H7 (cell line): ENCODE measurements around the gene KDSR. TPM values are rescaled to one million over a fixed set of nuclear protein-coding genes. Genes with fewer than 3 reads are reported as not detected.

ENCODE experiments used
- DNase-seq: peaks from one replicate; pipeline ENCODE4 v3.0.0; 2012
- H3K27me3 ChIP-seq: 2 replicates; pipeline ENCODE4 v1.6.0; 2011; ENCODE audit warnings: mild to moderate bottlenecking, low read length; ENCODE audit not compliant: control insufficient read depth, insufficient read depth
- H3K36me3 ChIP-seq: replicated peaks from 2 replicates; pipeline ENCODE4 v1.5.1; 2011; ENCODE audit warnings: low read length; ENCODE audit not compliant: control insufficient read depth, insufficient read depth
- H3K4me3 ChIP-seq: 2 replicates; pipeline ENCODE4 v1.5.1; 2011; ENCODE audit warnings: low read depth, mild to moderate bottlenecking, control low read depth, low read length, moderate library complexity; ENCODE audit not compliant: insufficient read depth
- total RNA-seq: library from RNA; depleted of rRNA; stranded (reverse); fragments of >200 nt; shearing (Covaris generic); gene quantifications from 2 replicates; pipeline ENCODE4 v1.2.3, GENCODE V29; 2014

KDSR gene
- total RNA-seq, 1 experiment from 2014 or later: 23.9 TPM

- no peak for DNase-seq
- H3K36me3 ChIP-seq: no peaks in the 10 kb centered on the region
- H3K27me3 ChIP-seq: no peaks in the 10 kb centered on the region; the same call in 1 of the 2 replicates
- H3K4me3 ChIP-seq: no peak overlapping the region
These were observed 55.6 kb downstream of the KDSR start for GRCh38 chr18:63311118-63312018.

- no peaks in the 10 kb centered on the region for H3K27me3 ChIP-seq
- H3K4me3 ChIP-seq: no peak overlapping the region
- no peak for DNase-seq
- H3K36me3 ChIP-seq: no peaks in the 10 kb centered on the region
These were observed 57.6 kb downstream of the KDSR start for GRCh38 chr18:63309422-63309821.

DNA sequence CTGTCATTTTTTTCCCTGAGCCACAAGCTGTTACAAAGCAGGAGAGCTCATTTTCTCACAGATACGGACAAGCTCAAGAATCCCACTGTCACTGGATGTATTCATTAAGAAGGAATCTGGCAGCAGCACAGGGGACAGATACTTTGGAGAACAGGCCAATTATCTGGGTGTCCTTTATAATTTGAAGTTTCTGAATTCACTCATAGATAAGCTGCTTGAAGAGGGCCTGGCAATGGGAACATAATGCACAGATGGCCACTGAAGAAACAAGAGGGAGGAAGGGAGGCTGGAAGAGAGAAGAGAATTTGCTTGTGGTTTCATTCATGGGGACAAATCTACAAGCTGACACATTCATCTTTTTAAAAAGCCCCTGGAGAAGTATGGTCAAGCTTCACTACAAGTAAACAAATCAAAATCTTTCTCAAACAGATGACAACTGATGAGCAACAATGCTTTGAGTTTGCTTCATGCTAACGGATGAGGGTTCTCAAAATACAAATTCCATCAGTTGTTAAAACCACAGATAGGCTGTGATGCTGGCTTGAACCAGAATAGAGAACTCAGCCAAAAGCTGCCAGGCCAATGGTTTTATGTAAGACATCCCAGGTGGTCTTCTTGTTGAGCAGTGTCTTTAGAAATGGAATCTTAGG lies 59.3 kb downstream of the KDSR start:
- Histone ChIP-seq H3K36me3 (no peaks in the 10 kb centered on the region), H3K27me3 (no peaks in the 10 kb centered on the region), H3K4me3 (no peak overlapping the region)
- no peak for DNase-seq

- DNase-seq: no peak
- Histone ChIP-seq H3K27me3 (no peaks in the 10 kb centered on the region), H3K4me3 (no peak overlapping the region), H3K36me3 (no peaks in the 10 kb centered on the region)
These were observed 60.0 kb downstream of the KDSR start for GRCh38 chr18:63306819-63307550.

GRCh38 chr18:63306249-63306648 lies 60.8 kb downstream of the KDSR start:
- Histone ChIP-seq H3K36me3 (no peaks in the 10 kb centered on the region), H3K27me3 (no peaks in the 10 kb centered on the region), H3K4me3 (no peak overlapping the region)
- DNase-seq: no peak

DNA sequence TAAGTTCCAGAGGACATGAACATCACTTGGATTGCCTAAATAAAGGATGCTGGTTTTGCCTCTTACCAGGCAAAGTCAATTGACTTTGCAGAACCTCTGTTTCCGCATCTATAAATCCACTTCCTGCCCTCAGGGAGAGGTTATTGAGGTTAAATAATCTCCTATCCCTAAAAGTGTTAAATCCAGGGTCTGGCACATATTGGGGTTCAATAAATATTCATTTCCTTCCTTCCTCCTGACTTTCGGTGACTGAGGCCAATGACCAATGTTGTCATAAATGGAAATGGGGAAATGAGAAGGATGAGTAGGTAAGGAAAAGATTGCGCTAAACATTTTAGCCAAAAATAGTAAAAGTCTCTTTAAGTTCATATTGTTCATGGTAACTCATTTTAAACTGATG lies 63.5 kb downstream of the KDSR start:
- H3K4me3 ChIP-seq: no peak overlapping the region
- H3K36me3 ChIP-seq: no peaks in the 10 kb centered on the region
- no peak for DNase-seq
- H3K27me3 ChIP-seq: no peaks in the 10 kb centered on the region

DNA sequence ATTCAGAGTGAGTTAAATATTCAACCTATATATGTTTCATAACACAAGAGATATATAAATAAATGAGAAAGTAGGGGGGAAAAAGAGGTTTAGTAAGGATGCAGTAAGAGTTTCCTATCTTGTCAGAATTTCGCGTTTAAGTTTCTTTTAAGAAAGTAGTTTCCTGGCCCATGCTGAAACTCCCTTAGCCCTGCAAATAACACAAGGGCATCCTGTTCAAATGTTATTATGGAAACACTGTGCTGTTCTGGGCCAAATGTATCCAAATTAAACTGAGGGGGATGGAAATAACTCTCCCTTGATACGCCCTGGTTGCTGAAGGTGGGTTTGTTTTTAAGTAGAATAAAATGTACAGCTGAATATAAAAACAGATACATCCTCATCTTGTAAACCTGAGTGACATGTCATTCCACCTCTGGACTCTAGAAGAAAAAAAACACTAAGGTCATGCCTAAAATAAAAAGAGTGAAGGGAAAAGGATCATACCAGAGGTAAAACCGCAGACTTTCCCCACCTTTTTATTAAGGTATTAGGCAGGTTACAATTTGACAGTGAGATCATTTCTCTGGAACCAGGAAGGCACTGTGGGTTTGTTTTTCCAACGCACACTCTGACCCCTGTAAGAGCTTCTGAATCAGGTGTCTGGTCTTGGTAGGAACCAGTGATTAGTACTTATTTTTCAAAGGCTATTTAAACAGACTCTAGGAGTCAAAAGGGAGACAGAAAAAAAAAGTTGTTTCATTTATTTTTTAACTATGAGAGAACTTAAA lies 64.2 kb downstream of the KDSR start:
- no peak overlapping the region for H3K4me3 ChIP-seq
- no peak for DNase-seq
- H3K27me3 ChIP-seq: no peaks in the 10 kb centered on the region
- H3K36me3 ChIP-seq: no peaks in the 10 kb centered on the region

DNA sequence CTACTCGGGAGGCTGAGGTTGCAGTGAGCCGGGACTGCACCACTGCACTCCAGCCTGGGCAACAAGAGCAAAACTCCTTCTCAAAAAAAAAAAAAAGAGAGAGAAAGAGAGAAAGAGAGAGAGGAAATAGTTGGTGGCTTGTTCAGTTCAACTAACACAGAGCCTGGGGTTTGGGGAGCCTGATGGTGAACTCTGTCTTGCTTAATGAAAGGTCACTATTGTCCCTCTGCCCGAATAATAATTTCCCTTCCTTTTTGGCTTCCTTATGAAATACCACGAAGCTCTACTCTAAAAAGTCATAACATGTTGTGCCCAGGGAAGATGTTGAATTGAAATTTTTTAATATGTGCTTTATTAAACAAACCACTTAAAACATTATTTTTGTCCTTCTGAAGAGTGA lies 64.8 kb downstream of the KDSR start:
- no peaks in the 10 kb centered on the region for H3K36me3 ChIP-seq
- no peak overlapping the region for H3K4me3 ChIP-seq
- no peak for DNase-seq
- H3K27me3 ChIP-seq: no peaks in the 10 kb centered on the region

GRCh38 chr18:63301434-63301833 lies 65.6 kb downstream of the KDSR start:
- no peaks in the 10 kb centered on the region for H3K27me3 ChIP-seq
- no peaks in the 10 kb centered on the region for H3K36me3 ChIP-seq
- no peak for DNase-seq
- no peak overlapping the region for H3K4me3 ChIP-seq

DNA sequence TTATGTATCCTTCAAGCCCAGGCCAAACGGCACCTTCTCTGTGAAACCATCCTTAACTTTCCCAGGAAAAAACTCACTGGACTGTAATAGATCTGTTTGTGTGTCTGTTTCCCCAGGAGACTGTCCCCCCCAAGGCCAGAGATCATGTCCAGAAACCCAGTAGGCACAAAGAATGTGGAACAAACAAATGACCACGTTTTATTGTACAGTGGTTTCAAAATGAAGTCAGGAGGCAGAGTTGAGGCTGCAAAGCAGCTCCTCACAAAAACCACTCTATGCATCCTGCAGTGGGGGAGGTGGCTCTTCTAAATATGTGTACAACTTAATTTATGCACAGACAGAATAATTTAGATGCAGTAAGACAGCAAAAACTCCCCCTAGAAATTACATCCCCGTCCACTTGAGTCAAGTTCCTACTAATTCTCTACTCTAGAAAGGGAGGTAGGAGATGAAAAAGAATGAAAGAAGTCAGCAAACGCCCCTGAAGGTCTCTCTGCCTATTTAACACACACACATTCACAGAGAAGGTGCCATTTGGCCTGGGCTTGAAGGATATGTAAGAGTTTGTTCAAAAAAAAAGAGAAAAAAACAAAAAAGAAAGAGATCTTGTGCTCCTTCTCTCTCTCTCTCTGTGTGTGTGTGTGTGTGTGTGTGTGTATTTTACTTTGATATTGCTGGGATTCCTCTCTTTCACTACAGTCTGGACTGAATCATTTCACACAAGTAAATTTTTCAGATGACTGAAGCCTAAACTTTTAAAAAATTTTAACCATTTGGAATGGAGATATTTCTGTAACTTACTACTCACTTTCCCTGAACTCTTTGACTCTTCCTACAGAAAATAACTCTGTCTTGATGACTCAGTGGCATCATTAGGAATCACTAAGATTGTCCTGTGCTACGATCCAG lies 66.9 kb downstream of the KDSR start:
- H3K27me3 ChIP-seq: no peaks in the 10 kb centered on the region
- no peak overlapping the region for H3K4me3 ChIP-seq
- no peaks in the 10 kb centered on the region for H3K36me3 ChIP-seq
- no peak for DNase-seq

GRCh38 chr18:63298400-63299365 lies 68.3 kb downstream of the KDSR start:
- DNase-seq: no peak
- H3K27me3 ChIP-seq: no peaks in the 10 kb centered on the region
- no peak overlapping the region for H3K4me3 ChIP-seq
- H3K36me3 ChIP-seq: no peaks in the 10 kb centered on the region

DNA sequence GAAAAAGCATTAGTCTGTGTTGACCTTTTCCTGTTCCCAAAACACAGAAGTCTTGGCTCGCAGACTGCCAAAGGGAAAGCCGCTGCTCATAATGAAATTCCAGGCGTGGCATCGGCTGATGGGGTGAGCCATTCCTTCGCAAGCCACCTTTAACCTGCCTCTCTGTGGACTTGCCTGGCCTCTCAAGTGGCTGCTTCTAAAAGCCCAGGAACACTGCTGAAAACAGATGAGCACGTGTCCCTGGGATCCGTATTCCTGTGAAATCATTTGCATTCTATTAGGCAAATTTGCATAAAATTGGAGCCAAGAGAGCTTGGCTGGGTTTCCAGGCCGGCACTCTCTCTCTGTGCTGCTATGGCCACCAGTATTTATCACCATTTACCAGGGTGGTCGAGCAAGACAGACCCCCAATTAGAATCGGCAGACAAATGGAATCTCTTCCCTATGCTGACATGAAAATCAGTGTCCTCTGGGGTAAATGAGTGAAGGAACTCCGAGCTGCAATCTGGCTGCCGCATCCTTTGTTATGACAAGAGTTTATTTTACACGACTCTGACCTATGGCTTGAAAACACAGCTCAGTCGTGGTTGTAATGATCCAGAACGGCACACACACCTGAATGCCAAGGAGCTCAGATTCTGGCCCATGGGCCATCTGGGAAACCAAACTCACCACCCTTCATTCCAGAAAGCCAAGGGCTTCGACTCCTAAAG lies 69.2 kb downstream of the KDSR start:
- Histone ChIP-seq H3K4me3 (no peak overlapping the region), H3K36me3 (no peaks in the 10 kb centered on the region), H3K27me3 (no peaks in the 10 kb centered on the region)
- no peak for DNase-seq
